ENCODE results near the gene TAMM41. TPM values are rescaled to one million over a fixed set of nuclear protein-coding genes. Genes with fewer than 3 reads are reported as not detected.

The TAMM41 gene
- total and polyA plus RNA-seq, 7 experiments from 2014 or later, result 24.4 to 58.0 (median 28.6) TPM

GRCh38 chr3:11819146-11819689, 27.5 kb downstream of the TAMM41 start:
- no peaks in the 10 kb centered on the region for H3K27me3 Mint-ChIP-seq
- peak overlapping the region in 1 of 9 donors; percentile 24 for H3K27ac Mint-ChIP-seq
- no peak overlapping the region for H3K27ac ChIP-seq (ENCODE audit: low read depth, low read length)
- ATAC-seq, result no peak
- peaks cover 0 to 76% (median 0%) of the 10 kb centered on the region in 3 experiments for H3K36me3 ChIP-seq (ENCODE audit: control insufficient read depth in 2 of 3, insufficient read depth in 3 of 3, low read length in 3 of 3)
- H3K4me1 ChIP-seq (ENCODE audit: control insufficient read depth in 2 of 2, insufficient read depth in 2 of 2, low read length in 2 of 2), result no peaks in the 10 kb centered on the region
- peaks cover 0 to 23% (median 0%) of the 10 kb centered on the region in 7 donors for H3K4me1 Mint-ChIP-seq
- ChIA-PET CTCF (no interaction called here), POLR2A (no interaction called here)
- H3K4me3 ChIP-seq (ENCODE audit: low read length), result no peak overlapping the region
- H3K36me3 Mint-ChIP-seq, result peaks cover 16 to 56% (median 19%) of the 10 kb centered on the region in 5 donors
- intact Hi-C loops (cut with micrococcal nuclease), result no loop called here
- H3K9me3 Mint-ChIP-seq, result no peaks in the 10 kb centered on the region
- DNase-seq, result no peak
- no peaks in the 10 kb centered on the region for H3K27me3 ChIP-seq (ENCODE audit: control insufficient read depth in 2 of 2, insufficient read depth in 2 of 2, low read length in 2 of 2)
- H3K9me3 ChIP-seq (ENCODE audit: control insufficient read depth in 2 of 3, low read length in 3 of 3), result no peaks in the 10 kb centered on the region
- H3K4me3 Mint-ChIP-seq, result no peak overlapping the region

DNA sequence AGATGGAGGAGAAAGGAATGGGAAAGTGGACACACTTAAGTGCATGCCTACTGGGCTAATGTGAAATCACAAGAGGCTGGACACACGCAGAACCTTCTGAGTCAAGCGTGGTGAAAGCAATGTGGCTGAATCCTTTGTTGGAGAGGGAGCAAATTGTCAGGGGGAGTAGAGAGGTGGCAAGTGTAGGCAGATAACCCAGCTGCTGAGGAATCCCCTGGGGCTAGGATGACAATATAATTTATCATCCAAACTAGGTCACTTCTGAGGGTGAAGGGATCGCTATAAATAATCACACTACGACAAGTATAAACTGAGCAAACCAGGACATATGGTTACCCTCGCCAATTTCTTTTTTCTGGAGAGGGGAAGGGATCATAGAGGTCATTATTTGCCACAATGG, 28.7 kb downstream of the TAMM41 start:
- Histone ChIP-seq H3K27ac (ENCODE audit: low read depth, low read length) (no peak overlapping the region), H3K27me3 (ENCODE audit: control insufficient read depth in 2 of 2, insufficient read depth in 2 of 2, low read length in 2 of 2) (no peaks in the 10 kb centered on the region), H3K4me3 (ENCODE audit: low read length) (no peak overlapping the region), H3K4me1 (ENCODE audit: control insufficient read depth in 2 of 2, insufficient read depth in 2 of 2, low read length in 2 of 2) (no peaks in the 10 kb centered on the region), H3K9me3 (ENCODE audit: control insufficient read depth in 2 of 3, low read length in 3 of 3) (no peaks in the 10 kb centered on the region), H3K36me3 (ENCODE audit: control insufficient read depth in 2 of 3, insufficient read depth in 3 of 3, low read length in 3 of 3) (peaks cover 0 to 81% (median 0%) of the 10 kb centered on the region in 3 experiments)
- H3K27ac Mint-ChIP-seq, result peak overlapping the region in 1 of 9 donors; percentile 76
- intact Hi-C loops (cut with micrococcal nuclease), result no loop called here
- no peak overlapping the region for H3K4me3 Mint-ChIP-seq
- POLR2A ChIA-PET, result interaction anchor here (0.6 kb wide), 1 partner anchor 692 kb away, joined by 3 read pairs; no protein-coding TSS in a partner anchor
- ATAC-seq (no peak), DNase-seq (no peak)
- CTCF ChIA-PET, result no interaction called here
- no peaks in the 10 kb centered on the region for H3K27me3 Mint-ChIP-seq
- H3K36me3 Mint-ChIP-seq, result peaks cover 16 to 59% (median 19%) of the 10 kb centered on the region in 5 donors
- H3K4me1 Mint-ChIP-seq, result peaks cover 0 to 23% (median 2%) of the 10 kb centered on the region in 7 donors
- no peaks in the 10 kb centered on the region for H3K9me3 Mint-ChIP-seq

DNA sequence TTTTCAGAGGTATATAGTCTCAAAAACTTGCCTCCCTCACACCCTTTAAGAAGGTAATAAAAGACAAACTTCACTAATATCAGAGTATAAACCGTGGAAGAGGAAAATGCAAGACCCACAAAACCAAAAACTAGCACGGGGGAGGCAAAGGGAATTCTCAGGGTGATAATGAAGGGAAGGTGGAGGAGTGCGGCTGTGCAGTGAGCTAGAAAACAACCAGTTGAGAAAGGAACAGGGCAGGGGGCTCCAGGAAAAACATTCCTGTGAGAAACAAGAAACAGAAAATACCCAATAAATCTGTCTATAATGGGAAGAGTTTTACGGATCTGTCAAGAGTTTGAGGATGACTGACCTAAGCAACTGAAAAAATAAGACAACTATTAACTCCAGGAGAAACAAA, 31.6 kb downstream of the TAMM41 start:
- peak overlapping the region in 2 of 9 donors; percentile 7 to 48 for H3K27ac Mint-ChIP-seq
- H3K27me3 Mint-ChIP-seq, result no peaks in the 10 kb centered on the region
- no peaks in the 10 kb centered on the region for H3K4me1 ChIP-seq (ENCODE audit: control insufficient read depth in 2 of 2, insufficient read depth in 2 of 2, low read length in 2 of 2)
- H3K36me3 Mint-ChIP-seq, result peaks cover 8 to 58% (median 23%) of the 10 kb centered on the region in 5 donors
- H3K9me3 Mint-ChIP-seq, result no peaks in the 10 kb centered on the region
- ATAC-seq (no peak), DNase-seq (no peak)
- ChIA-PET CTCF (interaction anchor here (1.4 kb wide), 1 partner anchor 10 kb away, joined by 3 read pairs; no protein-coding TSS in a partner anchor), POLR2A (no interaction called here)
- peaks cover 0 to 70% (median 0%) of the 10 kb centered on the region in 3 experiments for H3K36me3 ChIP-seq (ENCODE audit: control insufficient read depth in 2 of 3, insufficient read depth in 3 of 3, low read length in 3 of 3)
- intact Hi-C loops (cut with micrococcal nuclease), result no loop called here
- H3K4me3 Mint-ChIP-seq, result no peak overlapping the region
- H3K27ac ChIP-seq (ENCODE audit: low read depth, low read length), result no peak overlapping the region
- H3K9me3 ChIP-seq (ENCODE audit: control insufficient read depth in 2 of 3, low read length in 3 of 3), result no peaks in the 10 kb centered on the region
- H3K4me3 ChIP-seq (ENCODE audit: low read length), result no peak overlapping the region
- no peaks in the 10 kb centered on the region for H3K27me3 ChIP-seq (ENCODE audit: control insufficient read depth in 2 of 2, insufficient read depth in 2 of 2, low read length in 2 of 2)
- peaks cover 0 to 12% (median 0%) of the 10 kb centered on the region in 7 donors for H3K4me1 Mint-ChIP-seq

- no peak for ATAC-seq
- CTCF ChIA-PET, result no interaction called here
- no peaks in the 10 kb centered on the region for H3K4me1 ChIP-seq (ENCODE audit: control insufficient read depth in 2 of 2, insufficient read depth in 2 of 2, low read length in 2 of 2)
- H3K9me3 ChIP-seq (ENCODE audit: control insufficient read depth in 2 of 3, low read length in 3 of 3), result no peaks in the 10 kb centered on the region
- Mint-ChIP-seq H3K27me3 (no peaks in the 10 kb centered on the region), H3K4me1 (peaks cover 0 to 9% (median 0%) of the 10 kb centered on the region in 7 donors), H3K9me3 (no peaks in the 10 kb centered on the region), H3K27ac (no peak overlapping the region), H3K4me3 (no peak overlapping the region), H3K36me3 (peaks cover 8 to 59% (median 23%) of the 10 kb centered on the region in 5 donors)
- peaks cover 0 to 70% (median 0%) of the 10 kb centered on the region in 3 experiments for H3K36me3 ChIP-seq (ENCODE audit: control insufficient read depth in 2 of 3, insufficient read depth in 3 of 3, low read length in 3 of 3)
- DNase-seq, result no peak
- POLR2A ChIA-PET, result no interaction called here
- intact Hi-C loops (cut with micrococcal nuclease), result no loop called here
- H3K27me3 ChIP-seq (ENCODE audit: control insufficient read depth in 2 of 2, insufficient read depth in 2 of 2, low read length in 2 of 2), result no peaks in the 10 kb centered on the region
- no peak overlapping the region for H3K27ac ChIP-seq (ENCODE audit: low read depth, low read length)
- H3K4me3 ChIP-seq (ENCODE audit: low read length), result no peak overlapping the region
Observed at GRCh38 chr3:11814663-11815062, 32.0 kb downstream of the TAMM41 start.

- ChIA-PET POLR2A (no interaction called here), CTCF (no interaction called here)
- Histone ChIP-seq H3K4me1 (ENCODE audit: control insufficient read depth in 2 of 2, insufficient read depth in 2 of 2, low read length in 2 of 2) (no peaks in the 10 kb centered on the region), H3K9me3 (ENCODE audit: control insufficient read depth in 2 of 3, low read length in 3 of 3) (no peaks in the 10 kb centered on the region), H3K27ac (ENCODE audit: low read depth, low read length) (no peak overlapping the region), H3K4me3 (ENCODE audit: low read length) (no peak overlapping the region), H3K36me3 (ENCODE audit: control insufficient read depth in 2 of 3, insufficient read depth in 3 of 3, low read length in 3 of 3) (peaks cover 0 to 76% (median 4%) of the 10 kb centered on the region in 3 experiments), H3K27me3 (ENCODE audit: control insufficient read depth in 2 of 2, insufficient read depth in 2 of 2, low read length in 2 of 2) (no peaks in the 10 kb centered on the region)
- intact Hi-C loops (cut with micrococcal nuclease), result no loop called here
- Mint-ChIP-seq H3K9me3 (no peaks in the 10 kb centered on the region), H3K27me3 (no peaks in the 10 kb centered on the region), H3K4me3 (no peak overlapping the region), H3K36me3 (peaks cover 16 to 66% (median 33%) of the 10 kb centered on the region in 5 donors), H3K4me1 (peaks cover 0 to 7% (median 0%) of the 10 kb centered on the region in 7 donors), H3K27ac (no peak overlapping the region)
- no peak for ATAC-seq
- no peak for DNase-seq
Observed at GRCh38 chr3:11810276-11810675, 36.4 kb downstream of the TAMM41 start.

- H3K27me3 Mint-ChIP-seq, result no peaks in the 10 kb centered on the region
- Histone ChIP-seq H3K27ac (ENCODE audit: low read depth, low read length) (no peak overlapping the region), H3K4me1 (ENCODE audit: control insufficient read depth in 2 of 2, insufficient read depth in 2 of 2, low read length in 2 of 2) (no peaks in the 10 kb centered on the region), H3K9me3 (ENCODE audit: control insufficient read depth in 2 of 3, low read length in 3 of 3) (no peaks in the 10 kb centered on the region), H3K36me3 (ENCODE audit: control insufficient read depth in 2 of 3, insufficient read depth in 3 of 3, low read length in 3 of 3) (peaks cover 0 to 63% (median 4%) of the 10 kb centered on the region in 3 experiments), H3K4me3 (ENCODE audit: low read length) (no peak overlapping the region), H3K27me3 (ENCODE audit: control insufficient read depth in 2 of 2, insufficient read depth in 2 of 2, low read length in 2 of 2) (no peaks in the 10 kb centered on the region)
- DNase-seq (no peak), ATAC-seq (no peak)
- H3K4me1 Mint-ChIP-seq, result peaks cover 0 to 11% (median 4%) of the 10 kb centered on the region in 7 donors
- peaks cover 0 to 2% (median 0%) of the 10 kb centered on the region in 11 donors for H3K9me3 Mint-ChIP-seq
- peaks cover 16 to 65% (median 40%) of the 10 kb centered on the region in 5 donors for H3K36me3 Mint-ChIP-seq
- ChIA-PET POLR2A (no interaction called here), CTCF (interaction anchor here (0.5 to 1.1 kb wide), 2 partner anchors 428 to 429 kb away, joined by 3 read pairs; no protein-coding TSS in a partner anchor)
- intact Hi-C loops (cut with micrococcal nuclease), result no loop called here
- H3K4me3 Mint-ChIP-seq, result no peak overlapping the region
- peak overlapping the region in 1 of 9 donors; percentile 16 for H3K27ac Mint-ChIP-seq
Observed at GRCh38 chr3:11808231-11808630, 38.5 kb downstream of the TAMM41 start.

- Mint-ChIP-seq H3K4me1 (peaks cover 0 to 11% (median 4%) of the 10 kb centered on the region in 7 donors), H3K9me3 (peaks cover 0 to 4% (median 0%) of the 10 kb centered on the region in 11 donors), H3K4me3 (no peak overlapping the region), H3K27ac (peak overlapping the region in 1 of 9 donors; percentile 29), H3K27me3 (no peaks in the 10 kb centered on the region), H3K36me3 (peaks cover 16 to 70% (median 43%) of the 10 kb centered on the region in 5 donors)
- POLR2A ChIA-PET, result no interaction called here
- H3K27me3 ChIP-seq (ENCODE audit: control insufficient read depth in 2 of 2, insufficient read depth in 2 of 2, low read length in 2 of 2), result no peaks in the 10 kb centered on the region
- no peaks in the 10 kb centered on the region for H3K4me1 ChIP-seq (ENCODE audit: control insufficient read depth in 2 of 2, insufficient read depth in 2 of 2, low read length in 2 of 2)
- no peak overlapping the region for H3K4me3 ChIP-seq (ENCODE audit: low read length)
- H3K9me3 ChIP-seq (ENCODE audit: control insufficient read depth in 2 of 3, low read length in 3 of 3), result no peaks in the 10 kb centered on the region
- DNase-seq (no peak), ATAC-seq (no peak)
- CTCF ChIA-PET, result no interaction called here
- H3K27ac ChIP-seq (ENCODE audit: low read depth, low read length), result no peak overlapping the region
- peaks cover 0 to 57% (median 4%) of the 10 kb centered on the region in 3 experiments for H3K36me3 ChIP-seq (ENCODE audit: control insufficient read depth in 2 of 3, insufficient read depth in 3 of 3, low read length in 3 of 3)
- intact Hi-C loops (cut with micrococcal nuclease), result no loop called here
Observed at GRCh38 chr3:11807686-11808085, 39.0 kb downstream of the TAMM41 start.

Data from naive thymus-derived CD4-positive, alpha-beta T cell (primary cell).